IMR-90 (cell line): ENCODE data around the gene DNAJC17. TPM values are rescaled to one million over a fixed set of nuclear protein-coding genes. Genes with fewer than 3 reads are reported as not detected.

Experiments used
- ATAC-seq: fragments of 200-7000 bp; cut with Tn5 transposase; 2 replicates; pipeline ENCODE4 v1.9.1; 2020; ENCODE audit warnings: low read depth, mild to moderate bottlenecking, moderate library complexity
- BruUV-seq: library from RNA; stranded (reverse); fragments of 400-500 nt; replicated peaks from 2 replicates; lab custom pipeline; 2021; lab: Mats Ljungman, UMichigan
- CTCF ChIA-PET: fragments of 300-600 bp; formaldehyde crosslinking; extraction: SDS; loops from one replicate; lab custom pipeline; 2021; ENCODE audit warnings: antibody characterized with exemption; lab: Yijun Ruan, JAX
- POLR2A ChIA-PET: fragments of 300-600 bp; sonication (Branson Sonifier 250); formaldehyde crosslinking; loops from one replicate; lab custom pipeline; 2022; ENCODE audit warnings: antibody characterized with exemption; ENCODE audit not compliant: unreplicated experiment; lab: Charles Lee
- DNase-seq: peaks from one replicate; pipeline ENCODE4 v3.0.0; 2013
- H2AFZ ChIP-seq: replicated peaks from 2 replicates; pipeline ENCODE3; 2013; ENCODE audit warnings: low read length, mild to moderate bottlenecking; ENCODE audit not compliant: poor library complexity
- H2AK5ac ChIP-seq: 2 replicates; pipeline ENCODE4 v1.6.1; 2013; ENCODE audit warnings: low read depth, low read length, inconsistent platforms
- H2AK9ac ChIP-seq: replicated peaks from 2 replicates; pipeline ENCODE3; 2013; ENCODE audit warnings: mild to moderate bottlenecking, low read depth, low read length, moderate library complexity; ENCODE audit not compliant: poor library complexity
- H2BK120ac ChIP-seq: 2 replicates; pipeline ENCODE4 v1.6.1; 2013; ENCODE audit warnings: low read depth, low read length, inconsistent platforms
- H2BK15ac ChIP-seq: 3 replicates; pipeline ENCODE4 v1.6.1; 2013; ENCODE audit warnings: low read depth, low read length, inconsistent platforms
- H2BK20ac ChIP-seq: 2 replicates; pipeline ENCODE4 v1.6.1; 2013; ENCODE audit warnings: low read depth, mild to moderate bottlenecking, inconsistent platforms, low read length, moderate library complexity
- H2BK5ac ChIP-seq: 2 replicates; pipeline ENCODE4 v1.6.1; 2013; ENCODE audit warnings: mild to moderate bottlenecking, low read depth, low read length, inconsistent platforms; ENCODE audit not compliant: poor library complexity, severe bottlenecking
- H3K14ac ChIP-seq: replicated peaks from 2 replicates; pipeline ENCODE4 v1.6.1; 2013; ENCODE audit warnings: low read depth, low read length, inconsistent platforms
- H3K18ac ChIP-seq: 2 replicates; pipeline ENCODE4 v1.6.1; 2013; ENCODE audit warnings: low read depth, low read length, control low read depth
- H3K23ac ChIP-seq: 2 replicates; pipeline ENCODE4 v1.6.1; 2013; ENCODE audit warnings: low read depth, low read length, inconsistent platforms
- H3K27ac ChIP-seq: 2 replicates; pipeline ENCODE4 v1.5.1; 2013; ENCODE audit warnings: mild to moderate bottlenecking, control low read depth, low read length; ENCODE audit not compliant: insufficient read depth
- H3K27me3 ChIP-seq: 2 replicates; pipeline ENCODE4 v1.6.1; 2013; ENCODE audit warnings: low read length; ENCODE audit not compliant: control insufficient read depth, insufficient read depth
- H3K36me3 ChIP-seq: 2 replicates; pipeline ENCODE4 v1.6.1; 2013; ENCODE audit warnings: low read length, mixed read lengths; ENCODE audit not compliant: control insufficient read depth, insufficient read depth
- H3K4ac ChIP-seq: 2 replicates; pipeline ENCODE4 v1.6.1; 2013; ENCODE audit warnings: low read depth, low read length, inconsistent platforms
- H3K4me1 ChIP-seq: 2 replicates; pipeline ENCODE4 v1.6.1; 2013; ENCODE audit warnings: low read length, mixed read lengths; ENCODE audit not compliant: control insufficient read depth, insufficient read depth
- H3K4me2 ChIP-seq: 2 replicates; pipeline ENCODE4 v1.6.1; 2013; ENCODE audit warnings: low read depth, mild to moderate bottlenecking, control low read depth, low read length, moderate library complexity
- H3K4me3 ChIP-seq: 2 replicates; pipeline ENCODE4 v1.5.1; 2013; ENCODE audit warnings: low read depth, mild to moderate bottlenecking, control low read depth, low read length, moderate library complexity; ENCODE audit not compliant: insufficient read depth
- H3K56ac ChIP-seq: 2 replicates; pipeline ENCODE4 v1.6.1; 2013; ENCODE audit warnings: low read length, inconsistent platforms; ENCODE audit not compliant: insufficient read depth; ENCODE audit errors: extremely low read depth
- H3K79me1 ChIP-seq, 2 experiments: 2 replicates each; pipeline ENCODE4 v1.6.1; 2013; ENCODE audit warnings: low read length in 2 of 2, inconsistent platforms in 1 of 2, low read depth in 1 of 2
- H3K9ac ChIP-seq: 2 replicates; pipeline ENCODE4 v1.6.1; 2013; ENCODE audit warnings: low read depth, low read length, control low read depth
- H3K9me1 ChIP-seq: 2 replicates; pipeline ENCODE4 v1.6.1; 2013; ENCODE audit warnings: low read length, inconsistent platforms; ENCODE audit not compliant: insufficient read depth
- H3K9me3 ChIP-seq: 2 replicates; pipeline ENCODE4 v1.6.1; 2013; ENCODE audit warnings: low read length; ENCODE audit not compliant: control insufficient read depth, insufficient read depth
- H4K20me1 ChIP-seq: 2 replicates; pipeline ENCODE4 v1.6.1; 2013; ENCODE audit warnings: low read length, inconsistent platforms; ENCODE audit not compliant: insufficient read depth
- H4K5ac ChIP-seq: 2 replicates; pipeline ENCODE4 v1.6.1; 2013; ENCODE audit warnings: mild to moderate bottlenecking, low read depth, low read length, control low read depth
- H4K8ac ChIP-seq, 2 experiments: 2 replicates each; pipeline ENCODE4 v1.6.1; 2013; ENCODE audit warnings: low read depth in 2 of 2, low read length in 2 of 2, control low read depth in 1 of 2, inconsistent platforms in 1 of 2
- H4K91ac ChIP-seq: 2 replicates; pipeline ENCODE4 v1.6.1; 2013; ENCODE audit warnings: low read depth, low read length, inconsistent platforms; ENCODE audit not compliant: insufficient read depth
- BHLHE40 ChIP-seq: fragments of 150-350 bp; IDR thresholded peaks from 2 replicates; pipeline ENCODE4 v1.6.1; 2016; ENCODE audit warnings: mild to moderate bottlenecking, low read depth, low read length
- CHD1 ChIP-seq: IDR thresholded peaks from 2 replicates; pipeline ENCODE4 v1.6.1; 2012; ENCODE audit warnings: low read depth, low read length, improper control_type of control experiment
- CTCF ChIP-seq: conservative IDR thresholded peaks from 2 replicates; pipeline ENCODE4 v1.5.1; 2012; ENCODE audit warnings: mild to moderate bottlenecking, low read depth, low read length, improper control_type of control experiment
- FOS ChIP-seq: fragments of 150-350 bp; IDR thresholded peaks from 2 replicates; pipeline ENCODE4 v1.6.1; 2016; ENCODE audit warnings: low read depth, low read length
- NFE2L2 ChIP-seq: fragments of 150-350 bp; IDR thresholded peaks from 2 replicates; pipeline ENCODE4 v1.6.1; 2016; ENCODE audit warnings: low read depth, mild to moderate bottlenecking, low read length
- RAD21 ChIP-seq: IDR thresholded peaks from 2 replicates; pipeline ENCODE4 v1.6.1; 2012; ENCODE audit warnings: low read length, improper control_type of control experiment
- RCOR1 ChIP-seq: IDR thresholded peaks from 2 replicates; pipeline ENCODE4 v1.6.1; 2012; ENCODE audit warnings: mild to moderate bottlenecking, low read length, improper control_type of control experiment; ENCODE audit not compliant: insufficient replicate concordance
- RFX5 ChIP-seq: IDR thresholded peaks from 2 replicates; pipeline ENCODE4 v1.8.0; 2012; ENCODE audit warnings: low read depth, mild to moderate bottlenecking, low read length, moderate library complexity
- SMC3 ChIP-seq: fragments of 150-350 bp; IDR thresholded peaks from 2 replicates; pipeline ENCODE4 v1.6.1; 2016; ENCODE audit warnings: low read depth, mild to moderate bottlenecking, antibody characterized with exemption, low read length, moderate library complexity
- WGBS, 2 experiments: methylation state at CpG; one replicate each; pipeline versions ENCODE4 v1.1.5 to v1.1.7; 2013; ENCODE audit warnings: missing lambda C conversion rate in 2 of 2; ENCODE audit not compliant: insufficient read length in 1 of 2; ENCODE audit errors: extremely low coverage in 2 of 2; 5-methylcytosine and 5-hydroxymethylcytosine counted together
- dilution Hi-C: fragments of 300-500 bp; cut with HindIII; formaldehyde crosslinking; loops from one replicate; pipeline ENCODE4 v1.14.3; 2018; ENCODE audit warnings: low sequenced_read_pairs; ENCODE audit not compliant: unreplicated experiment
- in situ Hi-C: fragments of 300-500 bp; cut with MboI; formaldehyde crosslinking; loops from 3 replicates; pipeline ENCODE4 v1.14.3; 2019; ENCODE audit warnings: low sequenced_read_pairs, inconsistent platforms, mixed read lengths
- intact Hi-C: fragments of 100-400 bp; cut with micrococcal nuclease; formaldehyde crosslinking; loops from 2 replicates; pipeline ENCODE4 v1.10.0; 2022
- polyA plus RNA-seq, 3 experiments: library from polyadenylated mRNA; depleted of rRNA; stranded (reverse); fragments of >200 nt; gene quantifications; 2 replicates each; pipeline ENCODE4 v1.2.3, GENCODE V29; 2012; ENCODE audit warnings: low replicate concordance in 1 of 3
- total RNA-seq: library from RNA; depleted of rRNA; stranded (reverse); fragments of >200 nt; gene quantifications from 2 replicates; pipeline ENCODE4 v1.2.3, GENCODE V29; 2012
- TF ChIP-seq, protein P1 (sequence below): fragments of 150-350 bp; IDR thresholded peaks from 2 replicates; pipeline ENCODE4 v1.6.1; 2017; ENCODE audit warnings: mild to moderate bottlenecking, antibody characterized with exemption, low read length, low read depth

DNAJC17 gene
- total and polyA plus RNA-seq, 2 of the 4 experiments (the other 2 are of a cell fraction): 58.6 to 107 TPM

DNA sequence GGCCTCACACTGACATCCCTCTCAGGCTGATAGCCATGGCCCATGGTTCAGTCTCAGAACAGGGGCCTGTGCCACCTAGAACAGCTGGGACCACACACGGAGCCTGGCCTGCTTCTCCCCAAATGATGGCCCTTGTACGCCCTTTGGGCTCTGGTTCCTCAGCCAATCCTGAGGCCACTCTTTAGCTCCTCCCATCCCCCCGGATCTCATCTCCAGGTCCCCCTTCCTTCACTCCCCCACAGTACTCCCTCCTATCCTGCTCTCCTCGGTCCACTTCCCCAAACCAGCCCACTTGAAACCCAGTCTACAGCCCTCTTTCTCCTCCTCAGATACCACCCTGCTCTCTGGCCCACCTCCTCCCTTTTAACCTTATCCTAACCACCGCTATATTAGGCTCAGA, 18.2 kb downstream of the DNAJC17 start:
- no peak overlapping the region for H3K4me2 ChIP-seq
- dilution Hi-C loops: no loop called here
- DNase-seq (no peak), ATAC-seq (no peak)
- H3K4me1 ChIP-seq: peaks cover 13% of the 10 kb centered on the region
- no peak overlapping the region for H2BK5ac ChIP-seq
- H2AK5ac ChIP-seq: no peak overlapping the region
- H4K91ac ChIP-seq: no peak overlapping the region
- BruUV-seq: no TSS peak
- H3K4ac ChIP-seq: no peak overlapping the region
- peaks cover 2% of the 10 kb centered on the region; the same call in 1 of the 2 replicates for H3K36me3 ChIP-seq
- POLR2A ChIA-PET: no interaction called here
- CTCF ChIA-PET: no interaction called here
- H3K4me3 ChIP-seq: no peak overlapping the region
- H2BK20ac ChIP-seq: no peak overlapping the region
- intact Hi-C loops: no loop called here
- H3K18ac ChIP-seq: no peak overlapping the region
- H4K20me1 ChIP-seq: peaks cover 45% of the 10 kb centered on the region; the same call in 1 of the 2 replicates
- H2AFZ ChIP-seq: no peak overlapping the region
- no peak overlapping the region for H4K8ac ChIP-seq
- no peak overlapping the region for H3K56ac ChIP-seq
- H3K27me3 ChIP-seq: no peaks in the 10 kb centered on the region
- in situ Hi-C loops: no loop called here
- no peaks in the 10 kb centered on the region for H3K9me3 ChIP-seq
- no peak overlapping the region for H3K14ac ChIP-seq
- H3K23ac ChIP-seq: no peak overlapping the region
- no peak overlapping the region for H3K27ac ChIP-seq
- TF ChIP-seq FOS (no peak), NFE2L2 (no peak), SMC3 (no peak), RCOR1 (no peak), RFX5 (no peak), CTCF (no peak), BHLHE40 (no peak), CHD1 (no peak), RAD21 (no peak)
- TF ChIP-seq, protein P1, sequence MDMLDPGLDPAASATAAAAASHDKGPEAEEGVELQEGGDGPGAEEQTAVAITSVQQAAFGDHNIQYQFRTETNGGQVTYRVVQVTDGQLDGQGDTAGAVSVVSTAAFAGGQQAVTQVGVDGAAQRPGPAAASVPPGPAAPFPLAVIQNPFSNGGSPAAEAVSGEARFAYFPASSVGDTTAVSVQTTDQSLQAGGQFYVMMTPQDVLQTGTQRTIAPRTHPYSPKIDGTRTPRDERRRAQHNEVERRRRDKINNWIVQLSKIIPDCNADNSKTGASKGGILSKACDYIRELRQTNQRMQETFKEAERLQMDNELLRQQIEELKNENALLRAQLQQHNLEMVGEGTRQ: no peak
- no peak overlapping the region for H2BK15ac ChIP-seq
- whole genome bisulfite sequencing, 2 experiments: 77% methylated on average over 4 of the region's 5 CpGs; no CpG with 5 or more reads in 1 of the 2 experiments
- H3K79me1 ChIP-seq: peaks cover 44 to 78% of the 10 kb centered on the region in 2 experiments
- H3K9me1 ChIP-seq: peaks cover 14% of the 10 kb centered on the region; the same call in 1 of the 2 replicates
- no peak overlapping the region for H3K9ac ChIP-seq
- H2AK9ac ChIP-seq: no peak overlapping the region
- no peak overlapping the region for H4K5ac ChIP-seq
- H2BK120ac ChIP-seq: no peak overlapping the region
